Activated naive CD4-positive, alpha-beta T cell (primary cell): ENCODE data around the gene ZNF668.

Experiments used
- DNase-seq, 4 experiments: peaks; one replicate each; lab custom pipeline; 2025; lab: John Stamatoyannopoulos, UW

Gene ZNF668

GRCh38 chr16:31073970-31074813 is at the start of gene ZNF668, which contains the start of gene ZNF646:
ZNF668 (minus strand) TSS chr16:31074240; CDS start chr16:31064459, 9,781 bp downstream.
ZNF646 (plus strand) TSS chr16:31074422; CDS start chr16:31076325, 1,903 bp downstream.
- peak; percentile 88 to 95 (median 92) for DNase-seq

GRCh38 chr16:31120129-31120528 is 46.1 kb upstream of the ZNF668 start:
- DNase-seq, result no peak

GRCh38 chr16:31118223-31119155 is 44.4 kb upstream of the ZNF668 start:
- DNase-seq, result no peak

GRCh38 chr16:31117384-31118222 is 43.6 kb upstream of the ZNF668 start, which contains the start of gene KAT8:
KAT8 (plus strand) TSS chr16:31117664; CDS start chr16:31117682, 18 bp downstream.
- peak; percentile 88 to 96 (median 92) for DNase-seq

- DNase-seq, result no peak
These were observed 40.4 kb upstream of the ZNF668 start for GRCh38 chr16:31114468-31114867.

- no peak for DNase-seq
These were observed 39.4 kb upstream of the ZNF668 start for GRCh38 chr16:31113121-31114120.

- DNase-seq, result no peak
These were observed 38.7 kb upstream of the ZNF668 start for GRCh38 chr16:31112711-31113110.

- DNase-seq, result no peak
These were observed 37.9 kb upstream of the ZNF668 start for GRCh38 chr16:31111881-31112466.

- no peak for DNase-seq
These were observed 36.3 kb upstream of the ZNF668 start for GRCh38 chr16:31110106-31111034.

- no peak for DNase-seq
These were observed 35.6 kb upstream of the ZNF668 start for GRCh38 chr16:31109622-31110021.

GRCh38 chr16:31108794-31109558 is 34.9 kb upstream of the ZNF668 start:
- no peak for DNase-seq

- DNase-seq, result peak; percentile 15 to 48 (median 26)
These were observed 34.2 kb upstream of the ZNF668 start, which contains the start of gene BCKDK for GRCh38 chr16:31108035-31108793. BCKDK (plus strand) TSS chr16:31108386; CDS start chr16:31109224, 838 bp downstream.

- DNase-seq, result no peak
These were observed 33.4 kb upstream of the ZNF668 start for GRCh38 chr16:31107465-31107867.

GRCh38 chr16:31106509-31107464 is 32.7 kb upstream of the ZNF668 start:
- no peak for DNase-seq

GRCh38 chr16:31105677-31106213 is 31.7 kb upstream of the ZNF668 start:
- peak; percentile 50 to 73 (median 68) for DNase-seq
